Tibial nerve (tissue), 3 donors: ENCODE measurements around the gene AGXT.

ENCODE experiments used
- POLR2A ChIP-seq, 2 donors: fragments of 450-650 bp; IDR thresholded peaks; one replicate each; pipeline ENCODE4 v1.6.1; 2017; ENCODE audit warnings: antibody characterized with exemption in 2 of 2, mild to moderate bottlenecking in 2 of 2, moderate library complexity in 2 of 2
- TF ChIP-seq, protein P1 (sequence below), 5 experiments: fragments of 200-600 bp in 3 of 5; fragments of 450-650 bp in 2 of 5; sonication (generic) in 3 of 5; IDR thresholded peaks; one replicate each; pipeline ENCODE4 v1.5.1; 2016 to 2019; ENCODE audit warnings: antibody characterized with exemption in 5 of 5, mild to moderate bottlenecking in 3 of 5, moderate library complexity in 2 of 5

DNA sequence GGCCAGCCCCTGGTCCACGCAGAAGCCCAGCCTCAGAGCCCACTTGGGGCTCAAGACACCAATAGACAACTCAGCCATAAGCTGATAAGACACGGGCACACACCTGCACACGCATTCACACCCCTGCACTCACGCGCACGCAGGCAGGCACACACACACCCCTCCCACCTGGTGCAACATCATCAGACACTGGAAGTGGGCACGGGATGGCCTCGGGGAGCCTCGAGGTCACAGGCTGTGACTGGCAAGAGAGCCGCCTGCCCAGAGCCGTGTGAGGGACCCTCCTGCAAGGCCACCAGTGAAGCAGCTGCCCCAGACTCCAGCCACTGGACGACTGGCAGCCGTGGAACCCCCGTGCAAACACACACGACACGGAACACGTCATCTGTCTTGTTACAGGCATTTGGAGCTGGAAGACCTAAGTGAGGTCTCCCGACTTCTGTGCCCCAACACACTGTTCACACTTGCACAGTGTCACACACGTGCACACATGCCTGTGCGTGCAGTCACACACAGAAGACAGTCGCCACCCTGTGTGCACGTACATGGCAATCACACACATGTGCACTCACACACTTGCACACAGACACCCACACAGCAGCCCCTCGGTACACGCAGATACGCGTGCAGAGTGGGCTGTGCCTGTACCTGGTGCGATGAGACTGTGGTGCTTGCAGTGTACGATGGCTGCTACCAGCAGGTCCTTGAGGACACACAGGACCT lies 26.4 kb downstream of the AGXT start:
- TF ChIP-seq POLR2A (IDR thresholded peaks at IDR 0.05), result no peak
- TF ChIP-seq, protein P1, sequence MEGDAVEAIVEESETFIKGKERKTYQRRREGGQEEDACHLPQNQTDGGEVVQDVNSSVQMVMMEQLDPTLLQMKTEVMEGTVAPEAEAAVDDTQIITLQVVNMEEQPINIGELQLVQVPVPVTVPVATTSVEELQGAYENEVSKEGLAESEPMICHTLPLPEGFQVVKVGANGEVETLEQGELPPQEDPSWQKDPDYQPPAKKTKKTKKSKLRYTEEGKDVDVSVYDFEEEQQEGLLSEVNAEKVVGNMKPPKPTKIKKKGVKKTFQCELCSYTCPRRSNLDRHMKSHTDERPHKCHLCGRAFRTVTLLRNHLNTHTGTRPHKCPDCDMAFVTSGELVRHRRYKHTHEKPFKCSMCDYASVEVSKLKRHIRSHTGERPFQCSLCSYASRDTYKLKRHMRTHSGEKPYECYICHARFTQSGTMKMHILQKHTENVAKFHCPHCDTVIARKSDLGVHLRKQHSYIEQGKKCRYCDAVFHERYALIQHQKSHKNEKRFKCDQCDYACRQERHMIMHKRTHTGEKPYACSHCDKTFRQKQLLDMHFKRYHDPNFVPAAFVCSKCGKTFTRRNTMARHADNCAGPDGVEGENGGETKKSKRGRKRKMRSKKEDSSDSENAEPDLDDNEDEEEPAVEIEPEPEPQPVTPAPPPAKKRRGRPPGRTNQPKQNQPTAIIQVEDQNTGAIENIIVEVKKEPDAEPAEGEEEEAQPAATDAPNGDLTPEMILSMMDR (IDR thresholded peaks at IDR 0.05), result no peak
